Adrenal gland (tissue), 12 donors: ENCODE data around the gene HNF4A. TPM values are rescaled to one million over a fixed set of nuclear protein-coding genes. Genes with fewer than 3 reads are reported as not detected.
A peak's percentile ranks its signal among the peaks of the same experiment; 100 is the strongest.
"Not testable (repeated sequence)": the region's sequence is repeated elsewhere in the genome, so short reads cannot be mapped to it uniquely, and the experiment has no call there.

Experiments
- DNase-seq, 7 donors: peaks; one replicate each; pipeline ENCODE4 v3.0.0-alpha.2; 2019 to 2020
- H3K27ac ChIP-seq, 5 donors: fragments of 200-600 bp; sonication (generic) in 4 of 5; 1 replicate in 3 of 5; 2 replicates in 2 of 5; pipeline versions ENCODE4 v1.5.1 to v1.8.0; 2016 to 2020; ENCODE audit warnings: mild to moderate bottlenecking in 1 of 5
- H3K27me3 ChIP-seq: fragments of 200-600 bp; 2 replicates; pipeline ENCODE4 v1.8.0; 2021
- H3K36me3 ChIP-seq, 2 donors: fragments of 200-600 bp; replicated peaks in 1 of 2; 1 replicate in 1 of 2; 2 replicates in 1 of 2; pipeline versions ENCODE4 v1.5.1 to v1.8.0; 2018 to 2022
- H3K4me1 ChIP-seq, 2 donors: fragments of 200-600 bp; replicated peaks in 1 of 2; 1 replicate in 1 of 2; 2 replicates in 1 of 2; pipeline versions ENCODE4 v1.5.1 to v1.8.0; 2018 to 2021
- H3K4me3 ChIP-seq, 4 donors: fragments of 200-600 bp; sonication (generic) in 3 of 4; one replicate each; pipeline ENCODE4 v1.5.1; 2016 to 2018
- H3K9me3 ChIP-seq, 3 donors: fragments of 200-600 bp; sonication (generic) in 1 of 3; replicated peaks in 1 of 3; 1 replicate in 2 of 3; 2 replicates in 1 of 3; pipeline versions ENCODE4 v1.5.1 to v1.8.0; 2016 to 2021
- POLR2A ChIP-seq, 2 donors: fragments of 450-650 bp; IDR thresholded peaks; one replicate each; pipeline ENCODE4 v1.6.1; 2017; ENCODE audit warnings: antibody characterized with exemption in 2 of 2, mild to moderate bottlenecking in 2 of 2, moderate library complexity in 1 of 2
- WGBS, 4 donors: extraction: QIAGEN DNeasy Blood & Tissue Kit in 2 of 4; methylation state at CpG; one replicate each; pipeline versions ENCODE4 v1.1.5 to v1.1.7; 2013 to 2017; 5-methylcytosine and 5-hydroxymethylcytosine counted together
- intact Hi-C, 2 donors: fragments of 100-400 bp; cut with DNase I; formaldehyde crosslinking; loops; one replicate each; pipeline versions ENCODE4 v1.14.1 to v1.15.0; 2022 to 2023
- polyA plus RNA-seq, 3 donors: library from polyadenylated mRNA; stranded (reverse); fragments of 200-250 nt in 2 of 3; fragments of 350-450 nt in 1 of 3; fragmentation: Illumina TruSeq in 1 of 3; extraction: RNeasy Lipid Tissue Mini Kit (QIAGEN cat#74804) in 1 of 3; gene quantifications; one replicate each; pipeline ENCODE4 v1.2.3, GENCODE V29; 2013 to 2014
- total RNA-seq, 9 donors: library from RNA; depleted of rRNA in 4 of 9; stranded (reverse); fragments of >200 nt in 4 of 9; fragments of 120-200 nt in 1 of 9; fragmentation: NEBNext Ultra II Directional in 1 of 9; extraction: Animal tissue kit (Norgen Biotek cat#: 25700) in 1 of 9; gene quantifications; one replicate each; pipeline versions ENCODE4 v1.1.0 to v1.2.4, GENCODE V29; 2013 to 2023
- TF ChIP-seq, protein P1 (sequence below), 6 experiments: fragments of 450-650 bp in 4 of 6; fragments of 200-600 bp in 2 of 6; sonication (generic) in 1 of 6; IDR thresholded peaks; 1 replicate in 5 of 6; 2 replicates in 1 of 6; pipeline versions ENCODE4 v1.5.1 to v1.8.0; 2016 to 2021; ENCODE audit warnings: antibody characterized with exemption in 6 of 6, mild to moderate bottlenecking in 2 of 6, moderate library complexity in 1 of 6
- donor health status: healthy with polysubstance abuse.
- donor health status: Bipolar disorder and iron deficiency.
- donor health status: DM: yes; HTN: yes; CAD: no.
- donor health status: DM: no; HTN: no; CAD: no.
- donor health status: DM: no; HTN: no; CAD: no.
- donor health status: DM: yes; HTN: yes; CAD: no.

HNF4A gene
- total and polyA plus RNA-seq, 12 donors, result 0.06 to 0.78 (median 0.13) TPM; not detected in 2

DNA sequence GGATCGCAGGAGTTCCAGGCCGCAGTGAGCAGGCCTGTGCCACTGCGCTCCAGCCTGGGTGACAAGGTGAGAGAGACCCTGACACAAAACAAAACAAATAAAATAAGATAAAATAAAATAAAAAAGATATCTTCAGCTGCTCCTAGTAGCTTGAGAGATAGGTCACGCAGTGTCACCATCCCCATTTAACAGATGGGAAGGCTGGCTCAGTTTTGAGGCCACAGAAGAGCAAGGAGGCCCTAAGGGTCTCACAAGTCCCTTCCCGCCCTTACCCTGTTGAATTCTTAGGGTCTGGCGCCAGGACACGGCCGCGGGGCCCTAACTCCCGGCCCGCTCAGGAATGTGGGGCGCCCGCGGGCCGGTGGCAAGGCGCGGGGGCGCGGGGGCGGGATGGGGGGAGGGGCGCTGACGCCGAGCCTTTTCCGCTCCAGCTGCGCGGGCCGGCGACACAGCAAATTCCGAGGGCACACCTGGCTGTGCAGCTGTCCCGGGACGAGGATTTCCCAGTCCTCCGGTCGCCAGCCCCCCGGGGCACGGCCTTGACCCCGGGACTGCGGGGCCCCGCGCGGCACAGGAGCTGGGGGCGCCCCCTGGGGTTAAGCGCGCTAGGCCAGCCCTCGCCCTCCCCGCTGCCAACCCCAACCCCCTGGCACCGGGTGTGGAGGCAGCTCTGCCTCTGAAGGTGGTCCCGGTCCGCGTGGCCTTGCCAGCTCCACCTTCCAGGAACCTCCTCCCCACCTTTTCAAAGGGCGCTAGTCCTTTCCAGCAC is 28.9 kb upstream of the HNF4A start:
- TF ChIP-seq, protein P1, sequence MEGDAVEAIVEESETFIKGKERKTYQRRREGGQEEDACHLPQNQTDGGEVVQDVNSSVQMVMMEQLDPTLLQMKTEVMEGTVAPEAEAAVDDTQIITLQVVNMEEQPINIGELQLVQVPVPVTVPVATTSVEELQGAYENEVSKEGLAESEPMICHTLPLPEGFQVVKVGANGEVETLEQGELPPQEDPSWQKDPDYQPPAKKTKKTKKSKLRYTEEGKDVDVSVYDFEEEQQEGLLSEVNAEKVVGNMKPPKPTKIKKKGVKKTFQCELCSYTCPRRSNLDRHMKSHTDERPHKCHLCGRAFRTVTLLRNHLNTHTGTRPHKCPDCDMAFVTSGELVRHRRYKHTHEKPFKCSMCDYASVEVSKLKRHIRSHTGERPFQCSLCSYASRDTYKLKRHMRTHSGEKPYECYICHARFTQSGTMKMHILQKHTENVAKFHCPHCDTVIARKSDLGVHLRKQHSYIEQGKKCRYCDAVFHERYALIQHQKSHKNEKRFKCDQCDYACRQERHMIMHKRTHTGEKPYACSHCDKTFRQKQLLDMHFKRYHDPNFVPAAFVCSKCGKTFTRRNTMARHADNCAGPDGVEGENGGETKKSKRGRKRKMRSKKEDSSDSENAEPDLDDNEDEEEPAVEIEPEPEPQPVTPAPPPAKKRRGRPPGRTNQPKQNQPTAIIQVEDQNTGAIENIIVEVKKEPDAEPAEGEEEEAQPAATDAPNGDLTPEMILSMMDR (IDR thresholded peaks at IDR 0.05), result no peak
- TF ChIP-seq POLR2A (IDR thresholded peaks at IDR 0.05), result no peak
- Histone ChIP-seq H3K36me3 (no peaks in the 10 kb centered on the region), H3K27ac (no peak overlapping the region), H3K9me3 (no peaks in the 10 kb centered on the region), H3K4me3 (peak overlapping the region in 1 of 4 donors; percentile 39), H3K4me1 (peaks cover 0 to 6% of the 10 kb centered on the region in 2 donors), H3K27me3 (peaks cover 10% of the 10 kb centered on the region)
- WGBS, 4 donors, result 15 to 73% (median 39%) methylated on average over 6 to 50 of the region's 50 CpGs
- intact Hi-C loops, result no loop called here
- DNase-seq, result no peak

DNA sequence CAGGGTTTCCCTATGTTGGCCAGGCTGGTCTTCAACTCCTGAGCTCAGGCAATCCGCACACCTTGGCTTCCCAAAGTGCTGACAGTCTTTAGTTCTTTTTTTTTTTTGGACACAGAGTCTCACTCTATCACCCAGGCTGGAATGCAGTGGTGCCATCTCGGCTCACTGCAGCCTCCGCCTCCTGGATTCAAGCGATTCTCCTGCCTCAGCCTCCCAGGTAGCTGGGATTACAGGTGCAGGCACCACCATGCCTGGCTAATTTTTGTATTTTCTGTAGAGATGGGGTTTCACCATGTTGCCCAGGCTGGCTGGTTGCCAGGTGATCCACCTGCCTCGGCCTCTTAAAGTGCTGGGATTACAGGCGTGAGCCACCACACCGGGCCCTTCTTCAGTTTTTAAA is 27.8 kb upstream of the HNF4A start:
- DNase-seq, intact Hi-C loops, H3K4me1 ChIP-seq, H3K36me3 ChIP-seq, H3K4me3 ChIP-seq, H3K27ac ChIP-seq, H3K9me3 ChIP-seq: not testable (repeated sequence)
- 91 to 95% (median 93%) methylated on average over 7 of the region's 7 CpGs for WGBS, 4 donors
- peaks cover 10% of the 10 kb centered on the region for H3K27me3 ChIP-seq

DNA sequence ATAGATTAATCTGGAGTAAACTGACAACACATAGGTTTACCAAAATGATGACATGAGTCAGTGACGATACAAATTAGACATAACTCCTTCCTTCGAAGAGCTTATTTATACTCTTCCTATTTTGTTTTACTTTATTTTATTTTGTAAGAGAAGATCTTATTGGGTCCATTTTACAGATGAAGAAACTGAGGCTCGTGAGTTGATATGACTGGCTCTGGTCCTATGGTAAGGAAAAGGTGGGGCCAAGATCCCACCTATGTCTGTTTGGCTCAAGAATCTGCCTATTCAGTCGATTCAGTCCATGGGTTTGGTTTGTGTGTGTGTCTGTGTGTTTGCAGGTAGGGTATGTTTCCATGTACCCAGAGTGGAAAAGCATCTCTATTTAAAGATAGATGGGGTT is 27.1 kb upstream of the HNF4A start:
- no peak overlapping the region for H3K4me3 ChIP-seq
- no peak for DNase-seq
- 72 to 91% (median 78%) methylated on average over 4 of the region's 4 CpGs for WGBS, 4 donors
- H3K36me3 ChIP-seq, result no peaks in the 10 kb centered on the region
- peaks cover 0 to 6% of the 10 kb centered on the region in 2 donors for H3K4me1 ChIP-seq
- intact Hi-C loops, result no loop called here
- H3K9me3 ChIP-seq, result no peaks in the 10 kb centered on the region
- no peak overlapping the region for H3K27ac ChIP-seq
- TF ChIP-seq POLR2A (IDR thresholded peaks at IDR 0.05), result no peak
- TF ChIP-seq, protein P1 (IDR thresholded peaks at IDR 0.05), result no peak
- peaks cover 10% of the 10 kb centered on the region for H3K27me3 ChIP-seq

DNA sequence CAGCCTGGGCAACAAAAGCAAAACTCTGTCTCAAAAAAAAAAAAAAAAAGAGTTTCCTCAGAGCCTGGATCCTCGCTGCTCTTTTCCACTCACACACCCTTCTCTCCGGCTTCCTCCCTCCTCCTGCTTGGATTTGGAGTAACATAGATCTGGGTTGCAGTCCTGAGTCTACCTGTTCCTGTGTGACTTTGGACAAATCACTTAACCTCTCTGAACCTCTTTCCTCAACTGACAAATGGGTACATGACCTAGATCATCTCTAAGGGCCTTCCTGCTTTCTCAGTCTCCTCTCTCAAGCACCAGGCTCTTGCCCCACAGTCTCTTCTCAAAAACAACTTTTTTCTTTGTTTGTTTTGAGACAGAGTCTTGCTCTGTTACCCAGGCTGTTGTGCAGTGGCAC is 24.3 kb upstream of the HNF4A start:
- Histone ChIP-seq H3K4me3 (no peak overlapping the region), H3K4me1 (peaks cover 0 to 6% of the 10 kb centered on the region in 2 donors), H3K27ac (no peak overlapping the region), H3K36me3 (no peaks in the 10 kb centered on the region), H3K9me3 (no peaks in the 10 kb centered on the region), H3K27me3 (peaks cover 10% of the 10 kb centered on the region)
- TF ChIP-seq, protein P1 (IDR thresholded peaks at IDR 0.05), result no peak
- no peak for TF ChIP-seq POLR2A (IDR thresholded peaks at IDR 0.05)
- WGBS, 4 donors, result 77 to 82% (median 80%) methylated on average over 2 of the region's 2 CpGs
- intact Hi-C loops, result no loop called here
- no peak for DNase-seq

DNA sequence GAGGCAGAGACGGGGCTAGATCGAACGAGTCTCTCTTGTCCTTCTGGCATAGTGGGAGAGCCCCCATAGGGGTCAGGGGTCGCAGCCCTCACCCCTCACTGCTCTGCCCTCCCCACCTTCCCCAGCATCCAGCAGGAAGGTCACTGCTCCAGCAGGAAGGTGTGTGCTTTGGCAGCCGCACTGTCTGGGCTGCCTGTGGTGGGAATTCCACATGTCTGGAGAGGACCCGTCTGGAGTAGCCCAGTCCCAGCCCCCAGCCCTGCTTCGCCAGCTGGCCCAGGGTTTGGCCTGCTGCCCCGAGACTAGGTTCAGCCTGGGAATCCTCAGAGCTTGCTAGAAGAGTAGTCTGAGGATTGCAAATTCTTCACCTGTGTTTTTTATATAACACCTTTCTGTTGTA is 21.2 kb upstream of the HNF4A start:
- no peak overlapping the region for H3K27ac ChIP-seq
- intact Hi-C loops, result no loop called here
- no peak overlapping the region for H3K4me3 ChIP-seq

More for the DNA sequence above, 21.2 kb upstream of the HNF4A start:
- 46 to 63% (median 49%) methylated on average over 6 to 8 of the region's 8 CpGs for WGBS, 4 donors
- no peak for DNase-seq
- H3K4me1 ChIP-seq, result no peaks in the 10 kb centered on the region
- TF ChIP-seq, protein P1 (IDR thresholded peaks at IDR 0.05), result no peak
- H3K27me3 ChIP-seq, result no peaks in the 10 kb centered on the region
- no peaks in the 10 kb centered on the region for H3K9me3 ChIP-seq
- H3K36me3 ChIP-seq, result no peaks in the 10 kb centered on the region
